ENCODE data around the gene ETDC. TPM values are rescaled to one million over a fixed set of nuclear protein-coding genes. Genes with fewer than 3 reads are reported as not detected.

The ETDC gene
- total RNA-seq, 2 experiments from 2014 or later = not detected

DNA sequence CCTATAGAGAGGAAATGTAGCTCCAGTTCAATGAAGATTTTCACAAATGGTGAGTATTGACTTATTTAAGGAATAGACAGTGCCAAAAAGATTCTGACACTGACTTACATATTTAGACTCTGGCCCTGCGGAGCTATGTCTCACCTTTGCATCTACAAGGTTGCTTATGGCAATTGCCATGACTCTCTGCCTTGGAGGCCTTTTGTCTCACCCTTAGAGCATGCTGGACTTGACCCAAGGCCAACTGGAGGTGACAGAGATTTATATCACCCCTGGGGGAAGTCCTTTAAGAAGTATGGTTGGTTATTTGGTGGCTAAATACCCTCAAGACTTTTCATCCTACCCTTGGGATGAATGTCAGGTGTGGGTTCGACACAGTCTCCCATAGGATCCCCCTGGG lies 4.5 kb upstream of the ETDC start:
- Histone ChIP-seq H2AFZ (ENCODE audit: low read length) (no peak overlapping the region), H3K4me1 (ENCODE audit: insufficient read depth, low read length, poor library complexity, severe bottlenecking) (no peaks in the 10 kb centered on the region), H3K79me2 (ENCODE audit: insufficient read depth, low read depth, low read length) (no peaks in the 10 kb centered on the region), H3K4me2 (ENCODE audit: low read length) (no peak overlapping the region), H3K4me3 (ENCODE audit: low read depth, low read length, poor library complexity, severe bottlenecking) (no peak overlapping the region), H4K20me1 (ENCODE audit: insufficient read depth, low read length) (no peaks in the 10 kb centered on the region), H3K9me3 (ENCODE audit: low read length) (no peaks in the 10 kb centered on the region), H3K9me2 (ENCODE audit: insufficient read depth, low read length) (no peaks in the 10 kb centered on the region), H3K27ac (ENCODE audit: low read depth, low read length, poor library complexity, severe bottlenecking) (no peak overlapping the region), H3K36me3 (ENCODE audit: insufficient read depth, low read length) (no peaks in the 10 kb centered on the region)
- no peak for TF ChIP-seq EZH2phosphoT487 (IDR thresholded peaks at IDR 0.05; ENCODE audit: borderline replicate concordance, low read depth, low read length)
- TF ChIP-seq, protein P1, sequence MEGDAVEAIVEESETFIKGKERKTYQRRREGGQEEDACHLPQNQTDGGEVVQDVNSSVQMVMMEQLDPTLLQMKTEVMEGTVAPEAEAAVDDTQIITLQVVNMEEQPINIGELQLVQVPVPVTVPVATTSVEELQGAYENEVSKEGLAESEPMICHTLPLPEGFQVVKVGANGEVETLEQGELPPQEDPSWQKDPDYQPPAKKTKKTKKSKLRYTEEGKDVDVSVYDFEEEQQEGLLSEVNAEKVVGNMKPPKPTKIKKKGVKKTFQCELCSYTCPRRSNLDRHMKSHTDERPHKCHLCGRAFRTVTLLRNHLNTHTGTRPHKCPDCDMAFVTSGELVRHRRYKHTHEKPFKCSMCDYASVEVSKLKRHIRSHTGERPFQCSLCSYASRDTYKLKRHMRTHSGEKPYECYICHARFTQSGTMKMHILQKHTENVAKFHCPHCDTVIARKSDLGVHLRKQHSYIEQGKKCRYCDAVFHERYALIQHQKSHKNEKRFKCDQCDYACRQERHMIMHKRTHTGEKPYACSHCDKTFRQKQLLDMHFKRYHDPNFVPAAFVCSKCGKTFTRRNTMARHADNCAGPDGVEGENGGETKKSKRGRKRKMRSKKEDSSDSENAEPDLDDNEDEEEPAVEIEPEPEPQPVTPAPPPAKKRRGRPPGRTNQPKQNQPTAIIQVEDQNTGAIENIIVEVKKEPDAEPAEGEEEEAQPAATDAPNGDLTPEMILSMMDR (conservative IDR thresholded peaks at IDR 0.05; ENCODE audit: low read length) = no peak
- ChIA-PET CTCF (ENCODE audit: unreplicated experiment) (no interaction called here), POLR2A (interaction anchor here (0.5 kb wide), 1 partner anchor 512 kb away, joined by 3 read pairs; no protein-coding TSS in a partner anchor)
- DNase-seq (ENCODE audit: low spot score) = no peak
- intact Hi-C loops (cut with micrococcal nuclease; ENCODE audit: unreplicated experiment) = no loop called here
- BruUV-seq (replicated peaks) = no TSS peak

DNA sequence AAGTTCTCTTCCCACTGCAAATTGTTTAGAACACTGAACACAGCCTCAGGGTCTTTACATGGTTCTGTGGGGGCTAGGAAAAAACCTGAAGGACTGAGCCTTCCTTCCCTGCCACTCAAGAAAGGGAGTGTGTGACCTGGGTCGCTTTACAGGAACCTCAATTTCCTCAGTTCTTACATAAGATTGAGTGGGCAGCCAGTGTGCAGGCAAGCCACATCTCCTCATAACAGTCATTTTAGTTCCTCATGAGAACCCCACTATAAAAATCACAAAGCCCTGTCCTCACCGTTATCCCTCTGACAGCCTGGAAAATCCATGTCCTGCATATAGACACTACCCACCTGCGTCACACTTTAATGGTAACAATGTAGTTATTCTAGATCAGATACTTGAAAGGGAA lies 2.1 kb upstream of the ETDC start:
- Histone ChIP-seq H3K36me3 (ENCODE audit: insufficient read depth, low read length) (no peaks in the 10 kb centered on the region), H3K4me1 (ENCODE audit: insufficient read depth, low read length, poor library complexity, severe bottlenecking) (no peaks in the 10 kb centered on the region), H4K20me1 (ENCODE audit: insufficient read depth, low read length) (no peaks in the 10 kb centered on the region), H3K79me2 (ENCODE audit: insufficient read depth, low read depth, low read length) (no peaks in the 10 kb centered on the region), H3K4me3 (ENCODE audit: low read depth, low read length, poor library complexity, severe bottlenecking) (no peak overlapping the region), H3K9me3 (ENCODE audit: low read length) (no peaks in the 10 kb centered on the region), H3K9me2 (ENCODE audit: insufficient read depth, low read length) (no peaks in the 10 kb centered on the region), H3K4me2 (ENCODE audit: low read length) (no peak overlapping the region), H2AFZ (ENCODE audit: low read length) (no peak overlapping the region), H3K27ac (ENCODE audit: low read depth, low read length, poor library complexity, severe bottlenecking) (no peak overlapping the region)
- intact Hi-C loops (cut with micrococcal nuclease; ENCODE audit: unreplicated experiment) = no loop called here
- DNase-seq (ENCODE audit: low spot score) = no peak
- ChIA-PET POLR2A (no interaction called here), CTCF (ENCODE audit: unreplicated experiment) (no interaction called here)
- no TSS peak for BruUV-seq (replicated peaks)
- TF ChIP-seq EZH2phosphoT487 (IDR thresholded peaks at IDR 0.05; ENCODE audit: borderline replicate concordance, low read depth, low read length) = no peak
- TF ChIP-seq, protein P1 (conservative IDR thresholded peaks at IDR 0.05; ENCODE audit: low read length) = no peak

DNA sequence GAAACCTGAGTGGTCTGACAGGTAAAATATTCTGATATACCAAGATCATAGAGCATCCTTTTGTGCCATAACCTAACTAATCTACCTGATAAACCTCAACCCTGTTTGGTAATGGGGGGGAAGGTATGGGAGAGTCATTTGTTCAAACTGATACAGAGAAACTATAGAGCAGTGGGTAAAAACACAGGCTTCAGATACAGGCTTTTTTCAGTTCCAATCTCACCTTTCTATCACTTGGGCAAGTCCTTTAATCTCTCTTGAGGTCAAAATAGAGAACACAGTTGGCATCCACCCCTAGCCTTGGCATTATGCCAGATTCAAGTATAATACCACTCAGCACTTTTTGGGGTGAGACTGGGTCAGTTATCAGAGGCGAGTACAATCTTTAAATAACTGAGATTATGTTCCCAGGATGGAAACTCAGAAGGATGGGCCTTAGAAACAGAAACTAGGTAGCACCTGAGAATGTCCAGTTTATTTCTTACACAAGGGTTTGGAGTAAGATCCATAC lies 880 bp upstream of the ETDC start:
- DNase-seq (ENCODE audit: low spot score) = no peak
- H4K20me1 ChIP-seq (ENCODE audit: insufficient read depth, low read length) = no peaks in the 10 kb centered on the region
- H3K36me3 ChIP-seq (ENCODE audit: insufficient read depth, low read length) = no peaks in the 10 kb centered on the region
- no peaks in the 10 kb centered on the region for H3K79me2 ChIP-seq (ENCODE audit: insufficient read depth, low read depth, low read length)
- TF ChIP-seq, protein P1 (conservative IDR thresholded peaks at IDR 0.05; ENCODE audit: low read length) = no peak
- TF ChIP-seq EZH2phosphoT487 (IDR thresholded peaks at IDR 0.05; ENCODE audit: borderline replicate concordance, low read depth, low read length) = no peak
- intact Hi-C loops (cut with micrococcal nuclease; ENCODE audit: unreplicated experiment) = no loop called here
- H3K27ac ChIP-seq (ENCODE audit: low read depth, low read length, poor library complexity, severe bottlenecking) = no peak overlapping the region
- CTCF ChIA-PET (ENCODE audit: unreplicated experiment) = no interaction called here
- POLR2A ChIA-PET = no interaction called here
- H3K9me3 ChIP-seq (ENCODE audit: low read length) = no peaks in the 10 kb centered on the region
- H2AFZ ChIP-seq (ENCODE audit: low read length) = no peak overlapping the region
- H3K9me2 ChIP-seq (ENCODE audit: insufficient read depth, low read length) = no peaks in the 10 kb centered on the region
- no peak overlapping the region for H3K4me2 ChIP-seq (ENCODE audit: low read length)
- no peak overlapping the region for H3K4me3 ChIP-seq (ENCODE audit: low read depth, low read length, poor library complexity, severe bottlenecking)
- no TSS peak for BruUV-seq (replicated peaks)
- H3K4me1 ChIP-seq (ENCODE audit: insufficient read depth, low read length, poor library complexity, severe bottlenecking) = no peaks in the 10 kb centered on the region
